ENCODE data around the gene SALL2. TPM values are rescaled to one million over a fixed set of nuclear protein-coding genes. Genes with fewer than 3 reads are reported as not detected.
"Not testable (repeated sequence)": the region's sequence is repeated elsewhere in the genome, so short reads cannot be mapped to it uniquely, and the experiment has no call there.

SALL2 gene
- 1 to 10 TPM; 4.0 to 4.4 TPM for total RNA-seq

DNA sequence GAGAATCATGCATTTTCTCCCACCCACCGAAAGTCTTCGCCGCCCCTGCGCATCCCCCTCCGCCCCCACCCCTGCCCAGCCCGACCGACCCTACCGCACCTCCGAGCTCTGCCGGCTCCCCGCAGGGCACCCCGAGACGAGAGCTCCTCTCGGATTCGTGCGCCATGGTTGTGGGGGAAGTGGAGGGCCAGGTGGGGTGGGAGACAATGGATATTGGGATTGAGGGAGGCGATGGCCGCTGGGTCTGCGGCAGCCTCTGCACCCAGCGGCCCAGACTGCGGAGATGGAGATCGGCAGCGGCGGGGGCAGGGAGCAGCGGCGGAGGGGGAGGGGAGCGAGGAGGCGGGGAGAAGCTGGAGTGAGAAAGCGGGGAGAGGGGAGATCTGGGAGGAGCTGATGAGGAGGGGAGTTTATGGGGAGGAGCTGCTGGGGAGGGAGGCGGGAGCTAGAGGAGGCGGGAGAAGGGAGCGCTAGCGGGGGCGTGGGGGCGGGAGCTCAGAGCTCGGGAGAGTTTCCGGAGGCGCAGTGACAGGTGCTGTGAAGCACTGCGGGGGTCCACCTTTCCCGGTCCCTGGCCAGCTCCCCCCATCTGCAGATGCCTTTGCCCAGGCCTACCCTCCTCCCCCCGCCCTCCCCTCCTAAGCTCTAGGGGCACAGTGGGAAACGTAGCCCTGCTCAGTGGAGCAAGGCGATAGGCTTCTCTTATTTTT lies at the start of gene SALL2:
TSS of gene SALL2 (minus strand) at position 385 of the 710 bp plus-strand sequence. CDS start at position 166, 219 bp downstream.
- Mint-ChIP-seq H3K27ac (peak within 1 kb of the TSS; percentile 77), H3K4me1 (peaks cover 9% of the 10 kb centered on the region), H3K36me3 (no peaks in the 10 kb centered on the region), H3K9me3 (no peaks in the 10 kb centered on the region), H3K4me3 (peak within 1 kb of the TSS; percentile 85), H3K27me3 (peaks cover 3% of the 10 kb centered on the region)
- peak; percentile 71 for ATAC-seq (ENCODE audit: low read depth)
- DNase-seq = peak; percentile 64
- POLR2A ChIA-PET = interaction anchor here (0.6 to 5.4 kb wide), 9 partner anchors 10 to 1002 kb away, joined by 3 to 48 read pairs (median 5); partner anchors contain the start of genes METTL3, RAB2B and TOX4

DNA sequence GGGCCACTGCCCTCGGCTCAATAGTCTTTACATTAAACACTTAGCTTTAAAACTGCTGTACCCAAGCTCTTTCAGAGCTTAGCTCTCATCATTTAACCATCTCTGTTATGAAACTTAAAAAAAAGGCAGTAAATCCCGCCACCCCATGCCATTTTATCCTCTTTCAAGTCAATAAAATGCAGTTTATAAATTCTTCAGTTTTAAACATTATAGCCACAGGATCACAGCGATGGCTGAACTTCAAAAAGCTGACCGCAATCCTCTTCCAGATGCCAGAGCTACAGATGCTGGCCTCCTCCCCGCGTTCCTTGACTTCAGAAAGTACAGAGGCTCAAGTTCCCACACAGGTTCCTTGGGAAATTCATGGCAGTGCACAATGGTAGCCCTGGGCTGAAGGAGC lies 49.5 kb upstream of the SALL2 start:
- DNase-seq = no peak
- H3K4me3 Mint-ChIP-seq = no peak overlapping the region
- H3K36me3 Mint-ChIP-seq = no peaks in the 10 kb centered on the region
- no peak overlapping the region for H3K27ac Mint-ChIP-seq
- POLR2A ChIA-PET = no interaction called here
- H3K9me3 Mint-ChIP-seq = no peaks in the 10 kb centered on the region
- H3K4me1 Mint-ChIP-seq = no peaks in the 10 kb centered on the region
- H3K27me3 Mint-ChIP-seq = peaks cover 28% of the 10 kb centered on the region
- ATAC-seq (ENCODE audit: low read depth) = no peak

DNA sequence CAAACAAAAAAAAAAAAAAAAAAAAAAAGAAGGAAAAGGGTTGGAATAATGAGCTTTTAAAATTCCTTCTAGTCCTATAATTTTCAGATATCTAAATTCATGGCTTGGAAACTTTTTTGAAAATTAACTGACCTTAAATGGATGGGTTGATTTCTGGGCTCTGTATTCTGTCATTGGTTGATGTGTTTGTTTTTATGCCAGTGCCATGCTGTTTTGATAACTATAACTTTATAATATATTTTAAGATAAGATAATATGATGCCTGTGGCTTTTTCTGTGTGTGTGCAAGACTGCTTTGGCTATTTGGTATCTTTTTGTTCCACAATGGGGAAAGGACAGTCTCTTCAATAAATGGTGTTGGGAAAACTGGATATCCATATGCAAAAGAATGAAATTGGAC lies 46.5 kb upstream of the SALL2 start:
- Mint-ChIP-seq H3K9me3 (no peaks in the 10 kb centered on the region), H3K4me3 (no peak overlapping the region), H3K27ac (no peak overlapping the region), H3K4me1 (no peaks in the 10 kb centered on the region), H3K27me3 (peaks cover 22% of the 10 kb centered on the region), H3K36me3 (no peaks in the 10 kb centered on the region)
- POLR2A ChIA-PET = no interaction called here
- no peak for ATAC-seq (ENCODE audit: low read depth)
- no peak for DNase-seq

DNA sequence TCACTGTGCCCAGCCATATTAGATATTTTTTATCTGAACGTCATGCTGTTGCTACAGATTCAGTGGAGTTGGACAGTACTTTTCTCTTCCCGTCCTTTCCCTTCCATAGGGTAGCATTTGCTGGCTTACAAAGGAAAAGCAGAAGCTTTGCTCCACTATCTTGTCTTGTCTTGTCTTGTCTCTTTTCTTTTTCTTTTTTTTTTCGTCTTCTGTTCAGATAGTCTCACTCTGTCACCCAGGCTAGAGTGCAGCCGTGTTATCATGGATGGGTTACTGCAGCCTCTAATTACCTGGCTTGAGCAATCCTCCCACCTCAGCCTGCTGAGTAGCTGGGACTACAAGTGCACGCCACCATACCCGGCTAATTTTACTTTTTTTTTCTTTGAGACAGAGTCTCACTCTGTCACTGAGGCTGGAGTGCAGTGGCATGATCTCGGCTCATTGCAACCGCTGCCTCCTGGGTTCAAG lies 32.6 kb upstream of the SALL2 start:
- Mint-ChIP-seq H3K4me1 (peaks cover 6% of the 10 kb centered on the region), H3K4me3 (no peak overlapping the region), H3K27me3 (peaks cover 7% of the 10 kb centered on the region), H3K9me3 (no peaks in the 10 kb centered on the region), H3K36me3 (no peaks in the 10 kb centered on the region), H3K27ac (no peak overlapping the region)
- DNase-seq (no peak), ATAC-seq (ENCODE audit: low read depth) (no peak)
- POLR2A ChIA-PET = no interaction called here

DNA sequence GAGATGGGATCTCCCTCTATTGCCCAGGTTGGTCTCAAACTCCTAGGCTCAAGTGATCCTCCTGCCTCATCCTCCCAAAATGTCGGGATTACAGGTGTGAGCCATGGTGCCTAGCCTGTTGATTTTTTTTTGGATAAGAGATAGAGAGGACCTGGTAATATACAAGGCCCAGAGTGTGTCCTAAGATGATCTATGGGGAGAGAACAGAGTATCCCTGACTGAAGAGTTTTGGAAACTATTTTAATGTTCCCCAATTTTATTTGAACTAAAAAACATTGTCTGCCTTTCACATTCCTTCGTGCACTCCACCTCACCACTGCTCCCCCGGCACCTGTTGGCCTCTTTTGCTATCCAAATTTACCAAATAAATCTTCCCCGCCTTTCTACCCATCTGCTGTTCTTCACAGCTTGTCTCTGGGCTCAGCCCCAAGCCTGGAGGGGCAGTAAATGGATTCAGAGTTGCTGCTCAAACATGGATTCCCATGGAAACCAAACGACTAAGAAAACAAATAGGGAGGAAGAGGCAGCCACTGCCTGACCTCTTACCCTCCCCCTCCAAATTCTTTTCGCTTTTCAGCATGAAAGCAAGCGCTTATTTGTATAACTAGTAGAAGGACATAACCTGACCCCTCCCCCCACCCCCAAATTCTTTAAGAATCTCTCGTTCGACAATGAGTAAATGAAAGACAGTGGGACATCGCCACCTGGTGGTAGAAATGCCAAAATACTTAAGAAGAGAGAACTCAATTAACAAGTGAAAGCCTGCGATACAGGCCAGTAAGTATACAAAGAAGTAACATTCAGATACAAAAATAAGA lies 31.1 kb upstream of the SALL2 start:
- peak overlapping the region; percentile 27 for H3K4me3 Mint-ChIP-seq
- H3K9me3 Mint-ChIP-seq = no peaks in the 10 kb centered on the region
- H3K27ac Mint-ChIP-seq = peak overlapping the region; percentile 2
- peak; percentile 36 for DNase-seq
- H3K36me3 Mint-ChIP-seq = no peaks in the 10 kb centered on the region
- POLR2A ChIA-PET = interaction anchor here (1.1 to 1.4 kb wide), 3 partner anchors 27 to 63 kb away, joined by 3 to 6 read pairs (median 3); no protein-coding TSS in a partner anchor
- peaks cover 6% of the 10 kb centered on the region for H3K4me1 Mint-ChIP-seq
- no peak for ATAC-seq (ENCODE audit: low read depth)
- peaks cover 8% of the 10 kb centered on the region for H3K27me3 Mint-ChIP-seq

DNA sequence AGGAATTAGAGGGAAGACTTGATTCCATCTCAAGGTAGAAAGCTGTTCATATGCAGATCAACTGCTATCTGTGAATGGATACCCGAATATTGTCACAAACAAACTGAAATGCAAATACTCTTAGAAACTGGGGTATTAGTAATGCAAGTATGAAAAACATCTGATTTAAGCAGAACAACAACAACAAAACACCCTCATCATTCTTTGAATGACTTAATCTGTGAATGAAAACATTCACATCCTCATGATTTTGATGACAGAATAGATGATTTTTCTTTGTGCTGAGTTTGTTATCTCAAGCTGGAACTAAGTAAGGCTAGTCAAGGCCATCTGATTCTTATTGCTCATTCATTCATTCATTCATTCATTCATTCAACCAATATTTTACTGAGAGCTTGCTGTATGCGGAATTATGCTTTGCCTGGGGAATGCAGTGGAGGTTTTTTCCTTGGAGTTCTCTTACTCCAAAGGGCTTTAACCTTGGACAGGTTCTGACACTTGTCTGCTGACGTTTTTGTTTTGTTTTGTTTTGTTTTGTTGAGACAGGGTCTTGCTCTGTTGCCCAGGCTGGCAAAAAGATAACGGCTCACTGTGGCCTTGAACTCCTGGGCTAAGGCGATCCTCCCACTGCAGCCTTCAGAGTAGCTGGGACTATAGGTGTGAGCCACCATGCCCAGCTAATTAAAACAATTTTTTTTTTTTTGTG lies 30.4 kb upstream of the SALL2 start:
- Mint-ChIP-seq H3K4me1 (peaks cover 6% of the 10 kb centered on the region), H3K36me3 (no peaks in the 10 kb centered on the region), H3K9me3 (no peaks in the 10 kb centered on the region), H3K27ac (no peak overlapping the region), H3K4me3 (no peak overlapping the region), H3K27me3 (peaks cover 5% of the 10 kb centered on the region)
- ATAC-seq (ENCODE audit: low read depth) (no peak), DNase-seq (no peak)
- POLR2A ChIA-PET = interaction anchor here (0.7 to 1.4 kb wide), 5 partner anchors 26 to 80 kb away, joined by 3 to 6 read pairs (median 3); partner anchors contain the start of genes RAB2B and TOX4

DNA sequence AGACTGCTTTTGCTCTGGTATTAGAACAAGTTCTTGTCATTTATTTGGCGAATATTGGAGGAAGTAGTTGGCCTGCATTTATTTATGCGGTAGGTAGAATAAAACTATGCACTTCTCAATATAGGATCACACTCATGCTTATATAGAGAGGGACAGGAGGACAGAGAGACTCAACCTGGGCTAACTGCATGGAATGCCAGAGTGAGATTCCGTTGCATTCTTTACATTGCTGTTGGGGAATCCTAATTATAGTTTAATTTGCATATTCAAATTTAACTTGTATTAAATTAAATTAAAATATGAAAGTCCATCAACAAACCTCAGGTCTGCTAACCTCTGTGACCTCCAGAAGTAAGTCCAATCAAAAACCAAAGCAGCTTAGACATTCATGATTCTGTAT lies 27.1 kb upstream of the SALL2 start:
- no peaks in the 10 kb centered on the region for H3K9me3 Mint-ChIP-seq
- H3K27ac Mint-ChIP-seq = no peak overlapping the region
- H3K27me3 Mint-ChIP-seq = peaks cover 5% of the 10 kb centered on the region
- no peak overlapping the region for H3K4me3 Mint-ChIP-seq
- H3K36me3 Mint-ChIP-seq = no peaks in the 10 kb centered on the region
- DNase-seq (no peak), ATAC-seq (ENCODE audit: low read depth) (no peak)
- peaks cover 6% of the 10 kb centered on the region for H3K4me1 Mint-ChIP-seq
- POLR2A ChIA-PET = interaction anchor here (0.7 kb wide), 1 partner anchor 1454 kb away, joined by 3 read pairs; no protein-coding TSS in a partner anchor

DNA sequence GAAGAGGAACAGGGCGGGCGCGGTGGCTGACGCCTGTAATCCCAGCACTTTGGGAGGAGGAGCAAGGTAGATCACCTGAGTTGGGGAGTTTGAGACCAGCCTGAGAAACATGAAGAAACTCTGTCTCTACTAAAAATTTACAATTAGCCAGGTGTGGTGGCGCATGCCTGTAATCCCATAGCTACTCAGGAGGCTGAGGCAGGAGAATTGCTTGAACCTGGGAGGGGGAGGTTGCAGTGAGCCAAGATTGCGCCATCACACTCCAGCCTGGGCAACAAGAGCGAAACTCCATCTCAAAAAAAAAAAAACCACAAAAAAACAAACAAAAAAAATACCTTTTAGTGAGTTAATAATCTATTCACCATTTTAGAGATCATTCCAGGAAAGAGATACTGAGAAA lies 18.4 kb upstream of the SALL2 start:
- H3K9me3 Mint-ChIP-seq; H3K27me3 Mint-ChIP-seq; H3K36me3 Mint-ChIP-seq; H3K4me3 Mint-ChIP-seq; H3K27ac Mint-ChIP-seq; H3K4me1 Mint-ChIP-seq; POLR2A ChIA-PET; ATAC-seq (ENCODE audit: low read depth); DNase-seq: not testable (repeated sequence)

DNA sequence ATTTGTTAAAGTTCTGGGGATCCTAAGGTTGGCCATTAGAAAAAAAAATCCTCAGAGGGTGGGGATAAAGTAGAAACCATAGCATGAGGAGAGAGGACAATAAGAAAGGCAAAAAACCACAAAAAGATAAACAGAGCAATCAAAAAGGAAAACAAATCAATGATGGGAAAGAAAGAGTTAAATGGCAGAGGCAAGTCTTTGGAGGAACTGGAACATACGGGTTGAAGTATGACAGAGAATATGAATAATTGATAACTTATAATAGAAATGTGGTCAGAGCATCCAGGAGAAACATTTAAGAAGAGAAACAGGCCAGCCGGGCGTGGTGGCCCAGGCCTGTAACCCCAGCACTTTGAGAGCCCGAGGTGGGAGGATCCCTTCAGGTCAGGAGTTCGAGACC lies 17.8 kb upstream of the SALL2 start:
- no peak overlapping the region for H3K27ac Mint-ChIP-seq

DNA sequence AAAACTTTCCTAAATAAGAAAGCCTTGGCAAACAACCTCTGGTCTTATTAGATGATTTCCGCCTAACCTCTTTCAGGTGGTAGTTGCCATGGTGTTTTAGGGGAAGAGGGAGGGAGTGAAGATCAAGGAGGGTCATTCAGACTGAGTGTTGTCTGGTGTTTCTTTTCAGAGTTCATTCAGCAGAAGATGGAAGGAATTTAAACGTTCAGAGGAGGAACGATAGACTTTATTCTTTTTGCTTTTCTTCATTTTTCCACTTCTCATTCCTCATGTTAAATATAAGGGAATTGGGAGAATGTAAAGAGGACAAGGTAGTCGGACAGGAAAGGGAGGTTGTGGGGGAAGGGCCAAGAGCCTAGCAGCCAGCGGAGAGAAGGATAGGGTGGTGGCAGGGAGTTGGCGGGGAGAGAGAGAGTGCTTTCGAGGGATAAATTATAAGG lies 17.4 kb upstream of the SALL2 start:
- H3K27me3 Mint-ChIP-seq = peaks cover 12% of the 10 kb centered on the region
- H3K9me3 Mint-ChIP-seq = no peaks in the 10 kb centered on the region
- ATAC-seq (ENCODE audit: low read depth) (no peak), DNase-seq (no peak)
- H3K36me3 Mint-ChIP-seq = no peaks in the 10 kb centered on the region
- H3K4me3 Mint-ChIP-seq = no peak overlapping the region
- POLR2A ChIA-PET = no interaction called here
- no peak overlapping the region for H3K27ac Mint-ChIP-seq
- no peaks in the 10 kb centered on the region for H3K4me1 Mint-ChIP-seq

More for the DNA sequence above, 17.8 kb upstream of the SALL2 start:
- peaks cover 8% of the 10 kb centered on the region for H3K27me3 Mint-ChIP-seq
- ATAC-seq (ENCODE audit: low read depth) (no peak), DNase-seq (no peak)
- H3K4me3 Mint-ChIP-seq = no peak overlapping the region
- H3K4me1 Mint-ChIP-seq = no peaks in the 10 kb centered on the region
- H3K36me3 Mint-ChIP-seq = no peaks in the 10 kb centered on the region
- POLR2A ChIA-PET = no interaction called here
- no peaks in the 10 kb centered on the region for H3K9me3 Mint-ChIP-seq

DNA sequence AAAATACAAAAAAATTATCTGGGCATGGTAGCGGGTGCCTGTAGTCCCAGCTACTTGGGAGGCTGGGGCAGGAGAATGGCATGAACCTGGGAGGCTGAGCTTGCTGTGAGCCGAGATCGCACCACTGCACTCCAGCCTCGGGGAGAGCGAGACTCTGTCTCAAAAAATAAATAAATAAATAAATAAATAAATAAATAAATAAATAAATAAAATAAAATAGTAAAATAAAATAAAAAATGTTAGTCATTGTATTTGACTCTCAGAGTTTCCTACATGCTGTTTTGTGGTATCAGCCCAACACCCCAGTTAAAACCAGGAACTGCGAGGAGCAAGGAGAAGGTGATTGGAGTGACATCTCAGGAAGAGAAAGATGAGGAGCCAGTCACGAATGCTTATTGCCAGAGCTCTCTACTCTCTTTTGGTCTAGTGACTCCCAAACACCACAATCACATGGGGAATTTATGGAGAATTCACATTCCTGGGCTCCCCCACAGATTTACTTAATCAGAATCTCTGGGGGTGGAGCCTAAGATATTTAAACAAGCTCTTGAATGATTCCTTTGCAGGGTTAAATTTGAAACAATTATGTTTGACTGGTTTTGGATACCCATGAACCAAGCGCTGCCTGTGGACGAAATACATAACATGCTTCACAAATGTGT lies 15.4 kb upstream of the SALL2 start:
- no peak overlapping the region for H3K4me3 Mint-ChIP-seq
- H3K9me3 Mint-ChIP-seq = no peaks in the 10 kb centered on the region
- peaks cover 24% of the 10 kb centered on the region for H3K27me3 Mint-ChIP-seq
- POLR2A ChIA-PET = no interaction called here
- peaks cover 3% of the 10 kb centered on the region for H3K36me3 Mint-ChIP-seq
- no peak overlapping the region for H3K27ac Mint-ChIP-seq
- DNase-seq (no peak), ATAC-seq (ENCODE audit: low read depth) (no peak)
- peaks cover 5% of the 10 kb centered on the region for H3K4me1 Mint-ChIP-seq

DNA sequence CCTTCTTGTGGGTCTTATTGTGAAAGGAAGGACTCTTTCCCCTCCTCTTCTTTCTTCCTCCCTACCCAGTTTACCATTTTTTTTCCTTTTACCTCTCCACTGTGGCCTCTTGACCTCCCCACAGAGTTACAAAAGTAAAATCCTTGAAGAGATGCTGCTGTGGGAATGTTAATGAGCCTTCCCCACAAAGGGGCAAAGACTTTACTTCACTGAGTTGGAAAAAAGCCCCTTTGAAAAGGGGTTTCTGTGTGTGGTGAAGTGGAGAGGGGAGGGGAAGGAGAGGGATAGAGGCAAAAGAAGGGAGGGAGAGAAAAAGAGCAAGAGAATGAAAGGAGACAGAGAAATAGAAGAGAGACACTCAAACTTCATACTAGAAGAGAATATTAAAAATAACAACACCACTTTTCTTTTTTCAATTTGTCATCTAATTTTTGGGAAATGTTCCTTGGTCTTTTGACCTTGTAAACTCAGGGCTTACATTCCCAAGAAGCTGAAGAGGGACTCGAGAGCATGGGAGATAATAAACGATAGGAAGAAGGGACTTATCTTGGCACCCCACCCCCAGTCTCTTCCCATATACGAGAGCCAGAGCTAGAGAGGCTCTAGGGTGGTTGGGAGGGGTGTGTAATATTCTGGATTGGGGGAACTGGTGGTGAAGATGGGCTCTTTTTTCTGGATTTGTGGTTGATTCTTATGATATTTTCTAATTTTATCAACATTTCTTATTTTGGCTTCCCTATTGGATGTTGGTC lies 13.2 kb upstream of the SALL2 start:
- POLR2A ChIA-PET = no interaction called here
- no peak for DNase-seq
- H3K9me3 Mint-ChIP-seq = no peaks in the 10 kb centered on the region
- peaks cover 8% of the 10 kb centered on the region for H3K4me1 Mint-ChIP-seq
- no peak for ATAC-seq (ENCODE audit: low read depth)
- H3K27me3 Mint-ChIP-seq = peaks cover 41% of the 10 kb centered on the region
- peaks cover 3% of the 10 kb centered on the region for H3K36me3 Mint-ChIP-seq
- H3K4me3 Mint-ChIP-seq = no peak overlapping the region
- no peak overlapping the region for H3K27ac Mint-ChIP-seq
